Osteocyte (in vitro differentiated cells): ENCODE measurements around the gene EIPR1. TPM values are rescaled to one million over a fixed set of nuclear protein-coding genes. Genes with fewer than 3 reads are reported as not detected.

Source experiments
- DNase-seq: peaks from one replicate; pipeline ENCODE4 v3.0.0; 2021; ENCODE audit warnings: mixed read lengths; ENCODE audit not compliant: unreplicated experiment; ENCODE audit errors: extremely low spot score
- H3K27ac Mint-ChIP-seq: one replicate; pipeline ENCODE4 v1.8.0; 2021; ENCODE audit warnings: mild to moderate bottlenecking, mixed read lengths; ENCODE audit not compliant: unreplicated experiment
- H3K27me3 Mint-ChIP-seq: one replicate; pipeline ENCODE4 v1.8.0; 2021; ENCODE audit warnings: mixed read lengths; ENCODE audit not compliant: unreplicated experiment
- H3K36me3 Mint-ChIP-seq: one replicate; pipeline ENCODE4 v1.8.0; 2021; ENCODE audit warnings: mixed read lengths; ENCODE audit not compliant: unreplicated experiment
- H3K4me1 Mint-ChIP-seq: one replicate; pipeline ENCODE4 v1.8.0; 2021; ENCODE audit warnings: mixed read lengths; ENCODE audit not compliant: unreplicated experiment
- H3K4me3 Mint-ChIP-seq: one replicate; pipeline ENCODE4 v1.8.0; 2021; ENCODE audit warnings: mild to moderate bottlenecking, moderate library complexity, mixed read lengths; ENCODE audit not compliant: unreplicated experiment
- H3K9me3 Mint-ChIP-seq: one replicate; pipeline ENCODE4 v1.8.0; 2021; ENCODE audit warnings: mixed read lengths; ENCODE audit not compliant: unreplicated experiment
- total RNA-seq: library from RNA; stranded (reverse); gene quantifications from 2 replicates; pipeline ENCODE4 v1.2.1, GENCODE V29; 2021
- TF ChIP-seq, protein P1 (sequence below): fragments of 200-600 bp; sonication (generic); IDR thresholded peaks from 2 replicates; pipeline ENCODE4 v1.5.0; 2021; ENCODE audit warnings: antibody characterized with exemption, mild to moderate bottlenecking, moderate library complexity

Gene EIPR1
- total RNA-seq, 1 donor from 2014 or later, result 19.9 TPM

DNA sequence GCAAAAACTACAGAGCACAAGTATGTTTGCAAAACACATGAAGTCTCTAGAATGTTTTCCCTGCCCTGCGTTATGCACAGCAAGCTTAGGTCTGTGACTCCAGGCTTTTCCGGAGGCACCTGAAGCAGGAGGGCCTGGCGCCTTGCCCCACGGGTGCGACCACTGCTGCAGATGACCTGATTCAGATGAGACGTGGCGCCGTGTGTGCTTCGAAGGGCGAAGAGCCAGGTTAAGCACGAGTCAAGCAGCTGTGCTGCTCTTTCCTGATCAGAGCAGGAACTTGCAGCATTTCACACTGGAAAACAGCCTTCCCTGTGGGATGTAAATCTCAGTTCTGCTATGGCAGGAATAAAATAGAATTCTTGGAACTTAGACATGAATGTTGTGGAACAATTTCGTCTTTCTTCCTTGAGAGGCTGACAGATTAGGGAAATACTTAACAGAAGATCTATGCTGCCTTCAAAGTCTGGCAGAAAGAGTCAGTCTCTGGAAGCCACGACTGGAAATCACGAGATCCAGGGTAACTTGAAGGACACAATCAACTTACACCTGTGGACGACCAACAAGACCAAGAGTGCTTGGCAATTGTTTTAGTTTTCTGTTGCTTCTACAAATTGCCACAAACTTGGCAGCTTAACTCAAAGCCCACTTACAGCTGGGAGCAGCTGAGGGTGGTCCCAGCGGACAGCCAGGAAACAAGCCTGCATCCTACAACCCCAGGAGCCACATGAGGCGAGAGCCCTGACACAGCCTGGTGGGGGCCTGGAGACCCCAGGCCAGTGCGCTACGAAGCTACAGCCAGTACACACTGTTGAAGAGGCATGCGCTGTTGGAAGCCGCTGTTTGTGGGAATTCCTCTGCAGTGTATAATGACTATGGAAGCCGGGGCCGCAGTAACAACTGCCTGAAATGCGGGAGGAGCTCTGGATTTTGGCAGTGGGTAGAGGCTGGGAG lies 42.9 kb downstream of the EIPR1 start:
- no peak for DNase-seq
- H3K27ac Mint-ChIP-seq, result no peak overlapping the region
- no peaks in the 10 kb centered on the region for H3K9me3 Mint-ChIP-seq
- no peak overlapping the region for H3K4me3 Mint-ChIP-seq
- H3K27me3 Mint-ChIP-seq, result no peaks in the 10 kb centered on the region
- H3K4me1 Mint-ChIP-seq, result no peaks in the 10 kb centered on the region
- peaks cover 16% of the 10 kb centered on the region for H3K36me3 Mint-ChIP-seq
- TF ChIP-seq, protein P1, sequence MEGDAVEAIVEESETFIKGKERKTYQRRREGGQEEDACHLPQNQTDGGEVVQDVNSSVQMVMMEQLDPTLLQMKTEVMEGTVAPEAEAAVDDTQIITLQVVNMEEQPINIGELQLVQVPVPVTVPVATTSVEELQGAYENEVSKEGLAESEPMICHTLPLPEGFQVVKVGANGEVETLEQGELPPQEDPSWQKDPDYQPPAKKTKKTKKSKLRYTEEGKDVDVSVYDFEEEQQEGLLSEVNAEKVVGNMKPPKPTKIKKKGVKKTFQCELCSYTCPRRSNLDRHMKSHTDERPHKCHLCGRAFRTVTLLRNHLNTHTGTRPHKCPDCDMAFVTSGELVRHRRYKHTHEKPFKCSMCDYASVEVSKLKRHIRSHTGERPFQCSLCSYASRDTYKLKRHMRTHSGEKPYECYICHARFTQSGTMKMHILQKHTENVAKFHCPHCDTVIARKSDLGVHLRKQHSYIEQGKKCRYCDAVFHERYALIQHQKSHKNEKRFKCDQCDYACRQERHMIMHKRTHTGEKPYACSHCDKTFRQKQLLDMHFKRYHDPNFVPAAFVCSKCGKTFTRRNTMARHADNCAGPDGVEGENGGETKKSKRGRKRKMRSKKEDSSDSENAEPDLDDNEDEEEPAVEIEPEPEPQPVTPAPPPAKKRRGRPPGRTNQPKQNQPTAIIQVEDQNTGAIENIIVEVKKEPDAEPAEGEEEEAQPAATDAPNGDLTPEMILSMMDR, result no peak

DNA sequence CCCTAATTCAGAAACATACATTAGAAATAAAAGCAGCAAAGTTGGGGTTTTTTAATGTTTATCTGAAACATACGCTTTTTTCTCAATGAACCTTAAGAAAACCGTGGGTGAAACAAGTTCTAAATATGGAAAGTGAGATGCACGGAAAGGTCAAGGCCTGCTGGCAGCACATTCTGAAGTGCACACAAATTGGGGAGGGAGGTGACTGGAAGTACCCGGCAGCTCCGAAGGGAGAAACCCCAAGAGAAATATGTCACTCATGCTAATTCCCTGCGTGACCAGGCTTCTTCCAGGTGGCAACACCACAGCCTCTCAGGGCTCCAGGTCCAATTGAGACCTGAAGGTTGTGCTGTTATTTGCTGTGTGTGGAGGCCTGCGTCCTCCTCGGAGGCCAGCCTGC lies 45.5 kb downstream of the EIPR1 start:
- peaks cover 18% of the 10 kb centered on the region for H3K36me3 Mint-ChIP-seq
- no peak for DNase-seq
- no peaks in the 10 kb centered on the region for H3K27me3 Mint-ChIP-seq
- H3K9me3 Mint-ChIP-seq, result no peaks in the 10 kb centered on the region
- H3K4me1 Mint-ChIP-seq, result no peaks in the 10 kb centered on the region
- no peak overlapping the region for H3K27ac Mint-ChIP-seq
- TF ChIP-seq, protein P1, result no peak
- no peak overlapping the region for H3K4me3 Mint-ChIP-seq

DNA sequence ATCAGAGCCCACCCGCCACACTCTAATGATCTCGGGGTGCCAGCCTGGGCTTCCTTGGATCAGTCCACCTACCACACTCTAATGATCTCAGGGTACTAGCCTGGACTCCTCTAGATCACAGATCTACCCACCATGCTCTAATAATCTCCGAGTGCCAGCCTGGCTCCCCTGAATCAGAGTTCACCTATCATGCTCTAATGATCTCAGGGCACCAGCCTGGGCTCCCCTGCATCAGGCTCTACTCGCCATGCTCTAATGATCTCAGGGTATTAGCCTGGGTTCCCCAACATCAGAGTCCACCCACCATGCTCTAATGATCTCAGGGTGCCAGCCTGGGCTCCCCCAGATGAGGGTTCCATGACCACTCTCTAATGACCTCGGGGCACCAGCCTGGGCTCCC lies 48.1 kb downstream of the EIPR1 start:
- no peaks in the 10 kb centered on the region for H3K4me1 Mint-ChIP-seq
- no peaks in the 10 kb centered on the region for H3K27me3 Mint-ChIP-seq
- no peak for DNase-seq
- H3K4me3 Mint-ChIP-seq, result no peak overlapping the region
- TF ChIP-seq, protein P1, result no peak
- H3K36me3 Mint-ChIP-seq, result peaks cover 14% of the 10 kb centered on the region
- no peak overlapping the region for H3K27ac Mint-ChIP-seq
- no peaks in the 10 kb centered on the region for H3K9me3 Mint-ChIP-seq

DNA sequence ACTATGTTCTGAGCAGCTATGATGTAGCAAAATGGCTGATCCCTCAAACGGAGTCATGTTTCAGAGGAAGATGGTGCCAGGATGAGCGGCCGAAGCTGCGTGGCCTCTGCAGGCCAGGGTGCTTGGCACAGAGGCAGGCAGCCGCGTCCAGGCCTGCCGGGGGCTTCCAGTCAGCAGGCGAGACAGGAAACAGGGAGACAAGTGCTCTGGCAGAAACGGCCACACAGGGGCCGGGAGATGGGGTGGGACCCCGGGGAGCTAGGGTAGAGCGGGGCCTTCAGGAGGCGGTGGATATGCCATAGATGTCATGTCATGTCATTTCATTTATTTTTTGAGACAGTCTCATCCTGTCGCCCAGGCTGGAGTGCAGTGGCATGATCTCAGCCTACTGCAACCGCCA lies 50.7 kb downstream of the EIPR1 start:
- Mint-ChIP-seq H3K4me1 (no peaks in the 10 kb centered on the region), H3K9me3 (no peaks in the 10 kb centered on the region), H3K27ac (no peak overlapping the region), H3K36me3 (peaks cover 20% of the 10 kb centered on the region), H3K4me3 (no peak overlapping the region), H3K27me3 (no peaks in the 10 kb centered on the region)
- no peak for DNase-seq
- TF ChIP-seq, protein P1, result no peak

DNA sequence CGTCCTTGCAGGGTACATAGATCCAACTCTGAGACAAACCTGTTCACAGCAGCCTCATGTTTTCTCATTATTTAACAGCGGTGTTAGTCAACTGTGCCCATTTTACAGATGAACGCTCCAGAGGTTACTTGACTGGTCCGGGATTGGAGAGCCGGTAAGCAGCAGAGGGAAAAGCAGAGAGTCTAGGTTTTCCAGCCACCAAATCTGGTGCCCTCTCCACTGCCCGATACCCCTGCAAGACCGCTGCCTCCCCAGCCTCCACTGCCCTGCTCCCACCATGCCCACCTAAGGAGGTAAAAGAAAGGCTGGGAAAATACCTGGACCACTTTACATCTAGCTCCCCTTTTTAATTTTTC lies 51.5 kb downstream of the EIPR1 start:
- Mint-ChIP-seq H3K27me3 (no peaks in the 10 kb centered on the region), H3K4me1 (no peaks in the 10 kb centered on the region), H3K36me3 (peaks cover 20% of the 10 kb centered on the region), H3K9me3 (no peaks in the 10 kb centered on the region), H3K27ac (no peak overlapping the region), H3K4me3 (no peak overlapping the region)
- TF ChIP-seq, protein P1, result no peak
- no peak for DNase-seq
